Gastrocnemius medialis (tissue), 4 donors: Measurements from ENCODE around the gene SLC30A4.

Experiments used
- CTCF ChIP-seq, 5 experiments: fragments of 450-650 bp in 3 of 5; fragments of 200-600 bp in 2 of 5; sonication (generic) in 2 of 5; IDR thresholded peaks in 4 of 5; conservative IDR thresholded peaks in 1 of 5; 1 replicate in 4 of 5; 2 replicates in 1 of 5; pipeline ENCODE4 v1.5.1; 2016 to 2019; ENCODE audit warnings: antibody characterized with exemption in 5 of 5, mild to moderate bottlenecking in 3 of 5, moderate library complexity in 3 of 5
- POLR2A ChIP-seq, 2 donors: fragments of 450-650 bp; IDR thresholded peaks; one replicate each; pipeline ENCODE4 v1.6.1; 2017; ENCODE audit warnings: antibody characterized with exemption in 2 of 2, mild to moderate bottlenecking in 2 of 2, moderate library complexity in 2 of 2

DNA sequence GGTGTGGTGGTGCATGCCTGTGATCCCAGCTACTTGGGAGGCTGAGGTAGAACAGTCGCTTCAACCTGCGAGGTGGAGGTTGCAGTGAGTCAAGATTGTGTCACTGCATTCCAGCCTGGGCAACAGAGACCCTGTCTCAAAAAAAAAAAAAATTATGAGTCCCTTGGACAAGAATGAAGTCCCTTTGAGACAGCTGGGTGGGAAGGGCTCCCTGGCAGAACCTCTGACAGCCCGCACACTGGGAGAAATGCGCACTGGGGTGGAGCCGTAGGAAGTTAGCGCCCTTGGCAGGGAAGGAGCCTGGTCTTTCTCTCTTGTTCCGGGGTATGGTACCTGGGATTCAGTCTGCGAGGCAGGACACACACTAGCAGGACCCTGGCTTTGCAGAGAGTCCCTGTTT lies 51.4 kb downstream of the SLC30A4 start:
- TF ChIP-seq CTCF (IDR thresholded peaks at IDR 0.05 in 4 of 5, conservative IDR thresholded peaks at IDR 0.05 in 1 of 5): no peak
- TF ChIP-seq POLR2A (IDR thresholded peaks at IDR 0.05): no peak
